Endothelial cell of umbilical vein (primary cell): ENCODE measurements around the gene SLC16A6. TPM values are rescaled to one million over a fixed set of nuclear protein-coding genes. Genes with fewer than 3 reads are reported as not detected.

ENCODE experiments used
- BruUV-seq: library from RNA; stranded (reverse); fragments of 400-500 nt; replicated peaks from 2 replicates; lab custom pipeline; 2021; lab: Mats Ljungman, UMichigan
- CTCF ChIA-PET: fragments of 300-600, 350-600 bp; sonication (Branson Sonifier 250); formaldehyde crosslinking; loops from one replicate; lab custom pipeline; 2021; ENCODE audit warnings: antibody characterized with exemption, inconsistent platforms; lab: Charles Lee
- POLR2A ChIA-PET: fragments of 300-600, 350-600 bp; sonication (Branson Sonifier 250); formaldehyde crosslinking; loops from one replicate; lab custom pipeline; 2021; ENCODE audit warnings: antibody characterized with exemption, inconsistent platforms; lab: Charles Lee
- DNase-seq: peaks from one replicate; pipeline ENCODE4 v3.0.0-alpha.2; 2011; ENCODE audit warnings: low read depth, low spot score
- FAIRE-seq: peaks from 2 replicates; lab custom pipeline; 2011; peaks lifted over from hg19 to GRCh38; lab: Jason Lieb, UNC
- H2AFZ ChIP-seq: 2 replicates; pipeline ENCODE4 v1.6.0; 2012; ENCODE audit warnings: low read depth, low read length, control low read depth, inconsistent platforms
- H3K27ac ChIP-seq: 2 replicates; pipeline ENCODE4 v1.5.1; 2011; ENCODE audit warnings: low read depth, mild to moderate bottlenecking, control low read depth, low read length, moderate library complexity; ENCODE audit not compliant: insufficient read depth
- H3K27me3 ChIP-seq, 2 experiments: 2 replicates each; pipeline versions ENCODE4 v1.6.0 to v1.6.1; 2011; ENCODE audit warnings: low read length in 2 of 2, mixed read lengths in 1 of 2; ENCODE audit not compliant: control insufficient read depth in 2 of 2, insufficient read depth in 2 of 2
- H3K36me3 ChIP-seq, 2 experiments: 2 replicates in 1 of 2; 3 replicates in 1 of 2; pipeline ENCODE4 v1.5.1; 2011; ENCODE audit warnings: low read length in 2 of 2, mild to moderate bottlenecking in 1 of 2, moderate library complexity in 1 of 2; ENCODE audit not compliant: control insufficient read depth in 2 of 2, insufficient read depth in 2 of 2; ENCODE audit errors: extremely low read depth in 1 of 2
- H3K4me1 ChIP-seq: 3 replicates; pipeline ENCODE4 v1.5.1; 2011; ENCODE audit warnings: mild to moderate bottlenecking, low read length; ENCODE audit not compliant: control insufficient read depth, insufficient read depth; ENCODE audit errors: extremely low read depth
- H3K4me2 ChIP-seq: 2 replicates; pipeline ENCODE4 v1.6.1; 2011; ENCODE audit warnings: low read length, control low read depth, mixed read lengths; ENCODE audit not compliant: insufficient read depth
- H3K4me3 ChIP-seq, 3 experiments: fragments of 200-600 bp in 1 of 3; sonication (generic), shearing (Covaris generic) in 1 of 3; replicated peaks in 1 of 3; 2 replicates each; pipeline ENCODE4 v1.5.1; 2011 to 2016; ENCODE audit warnings: control low read depth in 3 of 3, low read length in 3 of 3, mild to moderate bottlenecking in 2 of 3, inconsistent platforms in 1 of 3, low read depth in 1 of 3, moderate library complexity in 1 of 3; ENCODE audit not compliant: insufficient read depth in 1 of 3
- H3K79me2 ChIP-seq: 2 replicates; pipeline ENCODE4 v1.6.0; 2012; ENCODE audit warnings: low read length, inconsistent platforms; ENCODE audit not compliant: control insufficient read depth, insufficient read depth
- H3K9ac ChIP-seq: replicated peaks from 2 replicates; pipeline ENCODE3; 2011; ENCODE audit warnings: low read length, control low read depth; ENCODE audit not compliant: insufficient read depth; ENCODE audit errors: extremely low read depth
- H3K9me1 ChIP-seq: replicated peaks from 3 replicates; pipeline ENCODE4 v1.6.0; 2011; ENCODE audit warnings: mild to moderate bottlenecking, low read length; ENCODE audit not compliant: control insufficient read depth, insufficient read depth; ENCODE audit errors: extremely low read depth
- H3K9me3 ChIP-seq: replicated peaks from 2 replicates; pipeline ENCODE4 v1.5.1; 2012; ENCODE audit warnings: low read length, inconsistent platforms; ENCODE audit not compliant: control insufficient read depth, insufficient read depth
- H4K20me1 ChIP-seq: replicated peaks from 2 replicates; pipeline ENCODE3; 2011; ENCODE audit warnings: mild to moderate bottlenecking, low read length; ENCODE audit not compliant: control insufficient read depth, insufficient read depth; ENCODE audit errors: extremely low read depth
- CTCF ChIP-seq, 2 donors: IDR thresholded peaks; 1 replicate in 1 of 2; 2 replicates in 1 of 2; pipeline ENCODE4 v1.5.1; 2011; ENCODE audit warnings: low read length in 2 of 2, mild to moderate bottlenecking in 2 of 2, moderate library complexity in 2 of 2, control low read depth in 1 of 2, inconsistent platforms in 1 of 2, low read depth in 1 of 2; ENCODE audit not compliant: insufficient read depth in 1 of 2; ENCODE audit errors: extremely low read depth in 1 of 2
- EZH2 ChIP-seq: IDR thresholded peaks from 2 replicates; pipeline ENCODE4 v1.6.1; 2012; ENCODE audit warnings: borderline replicate concordance, low read depth, mild to moderate bottlenecking, moderate library complexity, low read length, inconsistent platforms; ENCODE audit not compliant: severe bottlenecking
- FOS ChIP-seq: IDR thresholded peaks from 2 replicates; pipeline ENCODE4 v1.6.1; 2011; ENCODE audit warnings: mild to moderate bottlenecking, low read length, moderate library complexity, borderline replicate concordance; ENCODE audit not compliant: insufficient read depth
- GATA2 ChIP-seq: IDR thresholded peaks from 2 replicates; pipeline ENCODE4 v1.7.0; 2011; ENCODE audit warnings: low read depth, mild to moderate bottlenecking, moderate library complexity, mixed read lengths, low read length; ENCODE audit not compliant: insufficient read length, insufficient read depth
- JUN ChIP-seq: IDR thresholded peaks from 2 replicates; pipeline ENCODE4 v1.6.1; 2011; ENCODE audit warnings: borderline replicate concordance, low read depth; ENCODE audit not compliant: insufficient read length, insufficient read depth
- MYC ChIP-seq: IDR thresholded peaks from one replicate; pipeline ENCODE4 v1.6.1; 2011; ENCODE audit warnings: mild to moderate bottlenecking, low read depth, low read length
- POLR2A ChIP-seq: IDR thresholded peaks from 2 replicates; pipeline ENCODE4 v1.6.1; 2012; ENCODE audit warnings: low read depth, mild to moderate bottlenecking, control low read depth, low read length
- POLR2AphosphoS5 ChIP-seq: IDR thresholded peaks from 2 replicates; pipeline ENCODE4 v1.6.1; 2012; ENCODE audit warnings: low read depth, mild to moderate bottlenecking, control low read depth, low read length, moderate library complexity; ENCODE audit not compliant: insufficient read depth
- dilution Hi-C: fragments of 300-500 bp; cut with MboI; formaldehyde crosslinking; loops from one replicate; pipeline ENCODE4 v1.15.0; 2019; ENCODE audit warnings: low sequenced_read_pairs; ENCODE audit not compliant: extremely low pct_ligation_motif_present
- intact Hi-C: fragments of 100-400 bp; cut with micrococcal nuclease; formaldehyde crosslinking; loops from one replicate; pipeline ENCODE4 v1.10.0; 2022
- polyA plus RNA-seq, 4 experiments: library from polyadenylated mRNA; depleted of rRNA in 3 of 4; stranded (reverse) in 3 of 4; unstranded in 1 of 4; fragments of >200 nt; gene quantifications; 2 replicates each; pipeline versions ENCODE4 v1.2.1 to v1.2.3, GENCODE V29; 2011 to 2012; ENCODE audit warnings: missing spikeins in 1 of 4
- total RNA-seq: library from RNA; stranded (reverse); gene quantifications from 2 replicates; pipeline ENCODE4 v1.2.3, GENCODE V29; 2021
- TF ChIP-seq, protein P1 (sequence below): IDR thresholded peaks from 2 replicates; pipeline ENCODE4 v1.6.1; 2011; ENCODE audit not compliant: insufficient read depth, insufficient read length

SLC16A6 gene
- total and polyA plus RNA-seq, 2 donors (not counting 3 experiments of a cell fraction or from before 2014, with no cell fraction given): 0.65 to 0.91 TPM

DNA sequence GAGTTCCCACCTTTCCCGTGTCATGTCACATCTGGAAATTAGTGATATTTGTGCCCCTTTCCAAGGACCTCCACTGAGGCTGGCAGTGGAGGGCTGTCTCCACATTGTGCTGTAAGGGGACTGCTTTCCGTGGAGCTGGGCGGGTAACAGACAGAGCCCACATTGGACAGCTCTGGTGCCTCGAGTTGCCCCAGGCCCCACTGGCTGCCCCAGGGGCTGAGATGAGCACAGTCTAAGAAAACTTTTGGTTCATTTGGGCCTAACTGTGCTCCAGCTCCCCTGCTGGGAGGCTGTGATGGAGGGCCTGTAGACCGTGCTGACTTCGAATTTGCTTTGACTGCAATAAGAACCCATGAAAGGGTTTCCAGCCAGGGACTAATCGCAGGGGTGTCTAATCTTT is 38.4 kb upstream of the SLC16A6 start:
- intact Hi-C loops: no loop called here
- no peak overlapping the region for H3K4me3 ChIP-seq
- CTCF ChIA-PET: interaction anchor here (0.7 to 4.7 kb wide), 3 partner anchors 12 to 69 kb away, joined by 3 to 44 read pairs (median 6); no protein-coding TSS in a partner anchor
- no peaks in the 10 kb centered on the region for H3K9me1 ChIP-seq
- POLR2A ChIA-PET: no interaction called here
- no peaks in the 10 kb centered on the region for H3K9me3 ChIP-seq
- FAIRE-seq (no peak), DNase-seq (no peak)
- no peaks in the 10 kb centered on the region for H3K79me2 ChIP-seq
- H4K20me1 ChIP-seq: no peaks in the 10 kb centered on the region
- no peak overlapping the region for H3K4me2 ChIP-seq
- H3K27me3 ChIP-seq: no peaks in the 10 kb centered on the region
- H3K4me1 ChIP-seq: no peaks in the 10 kb centered on the region
- H2AFZ ChIP-seq: no peak overlapping the region
- dilution Hi-C loops: no loop called here
- no peak overlapping the region for H3K27ac ChIP-seq
- H3K9ac ChIP-seq: no peak overlapping the region
- H3K36me3 ChIP-seq: no peaks in the 10 kb centered on the region
- TF ChIP-seq EZH2: no peak
- no peak for TF ChIP-seq MYC
- no peak for TF ChIP-seq CTCF (IDR thresholded peaks at IDR 0.05; ENCODE audit: extremely low read depth in 1 of 2, insufficient read depth in 1 of 2, low read depth in 1 of 2, low read length in 2 of 2)
- BruUV-seq: no TSS peak

- FAIRE-seq: no peak
- POLR2A ChIA-PET: no interaction called here
Observed at GRCh38 chr17:68328676-68329075, 37.7 kb upstream of the SLC16A6 start.

More at GRCh38 chr17:68328676-68329075, 37.7 kb upstream of the SLC16A6 start:
- Histone ChIP-seq H3K4me3 (no peak overlapping the region), H3K4me1 (no peaks in the 10 kb centered on the region), H3K36me3 (no peaks in the 10 kb centered on the region), H4K20me1 (no peaks in the 10 kb centered on the region), H3K9ac (no peak overlapping the region), H3K9me1 (no peaks in the 10 kb centered on the region), H3K27me3 (no peaks in the 10 kb centered on the region), H2AFZ (no peak overlapping the region), H3K79me2 (no peaks in the 10 kb centered on the region), H3K9me3 (no peaks in the 10 kb centered on the region), H3K27ac (no peak overlapping the region), H3K4me2 (no peak overlapping the region)
- no peak for DNase-seq
- no TSS peak for BruUV-seq
- CTCF ChIA-PET: interaction anchor here (0.8 to 4.7 kb wide), 3 partner anchors 26 to 70 kb away, joined by 3 to 44 read pairs (median 3); no protein-coding TSS in a partner anchor
- dilution Hi-C loops: no loop called here
- TF ChIP-seq, protein P1, sequence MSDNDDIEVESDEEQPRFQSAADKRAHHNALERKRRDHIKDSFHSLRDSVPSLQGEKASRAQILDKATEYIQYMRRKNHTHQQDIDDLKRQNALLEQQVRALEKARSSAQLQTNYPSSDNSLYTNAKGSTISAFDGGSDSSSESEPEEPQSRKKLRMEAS: no peak
- TF ChIP-seq MYC: no peak
- no peak for TF ChIP-seq FOS
- no peak for TF ChIP-seq GATA2
- TF ChIP-seq POLR2AphosphoS5: no peak
- no peak for TF ChIP-seq JUN
- TF ChIP-seq POLR2A: no peak
- TF ChIP-seq EZH2: no peak
- TF ChIP-seq CTCF (IDR thresholded peaks at IDR 0.05; ENCODE audit: extremely low read depth in 1 of 2, insufficient read depth in 1 of 2, low read depth in 1 of 2, low read length in 2 of 2): no peak
- intact Hi-C loops: no loop called here
